ENCODE measurements around the gene MUS81. TPM values are rescaled to one million over a fixed set of nuclear protein-coding genes. Genes with fewer than 3 reads are reported as not detected.

MUS81 gene
- total and polyA plus RNA-seq, 10 of the 15 experiments (the other 5 are each of a cell fraction or from before 2014, with no cell fraction given): 11.8 to 76.1 (median 48.4) TPM

GRCh38 chr11:65890324-65891218 is 30.3 kb downstream of the MUS81 start, which contains the start of gene CCDC85B (continued):
- TF ChIP-seq ZBTB11 (CRISPR knock-in tag; IDR thresholded peaks at IDR 0.05) (no peak), PRDM15 (CRISPR knock-in tag; IDR thresholded peaks at IDR 0.05) (peak; percentile 33; the same call in 1 of the 2 replicates), STAT3 (IDR thresholded peaks at IDR 0.05; ENCODE audit: low read depth, low read length) (no peak), RAD21 (IDR thresholded peaks at IDR 0.05; ENCODE audit: insufficient read depth, low read depth, low read length) (no peak), MAX (IDR thresholded peaks at IDR 0.05; ENCODE audit: low read depth, low read length) (peak; percentile 87), SIN3A (IDR thresholded peaks at IDR 0.05; ENCODE audit: low read depth, low read length) (no peak), NFYA (IDR thresholded peaks at IDR 0.05; ENCODE audit: borderline replicate concordance, low read depth, low read length) (no peak), GATAD2B (conservative IDR thresholded peaks at IDR 0.05; ENCODE audit: low read depth) (peak; percentile 79; the same call in 1 of the 2 replicates)
- TF ChIP-seq, protein P1, sequence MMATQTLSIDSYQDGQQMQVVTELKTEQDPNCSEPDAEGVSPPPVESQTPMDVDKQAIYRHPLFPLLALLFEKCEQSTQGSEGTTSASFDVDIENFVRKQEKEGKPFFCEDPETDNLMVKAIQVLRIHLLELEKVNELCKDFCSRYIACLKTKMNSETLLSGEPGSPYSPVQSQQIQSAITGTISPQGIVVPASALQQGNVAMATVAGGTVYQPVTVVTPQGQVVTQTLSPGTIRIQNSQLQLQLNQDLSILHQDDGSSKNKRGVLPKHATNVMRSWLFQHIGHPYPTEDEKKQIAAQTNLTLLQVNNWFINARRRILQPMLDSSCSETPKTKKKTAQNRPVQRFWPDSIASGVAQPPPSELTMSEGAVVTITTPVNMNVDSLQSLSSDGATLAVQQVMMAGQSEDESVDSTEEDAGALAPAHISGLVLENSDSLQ (IDR thresholded peaks at IDR 0.05): peak; percentile 44
